ENCODE measurements around the gene APP. TPM values are rescaled to one million over a fixed set of nuclear protein-coding genes. Genes with fewer than 3 reads are reported as not detected.

APP gene
- total RNA-seq, 2 donors from 2014 or later = 267 to 564 TPM

GRCh38 chr21:25881524-25882376, 288.8 kb downstream of the APP start:
- peak; percentile 38 for DNase-seq (ENCODE audit: low spot score)
- Histone ChIP-seq H3K36me3 (no peaks in the 10 kb centered on the region), H3K9me3 (no peaks in the 10 kb centered on the region), H3K4me1 (replicated peaks) (no peaks in the 10 kb centered on the region), H3K27ac (no peak overlapping the region), H3K27me3 (replicated peaks; ENCODE audit: insufficient read depth) (no peaks in the 10 kb centered on the region), H3K4me3 (no peak overlapping the region)
- intact Hi-C loops (cut with DNase I) = loop anchor here (1.0 to 5.0 kb wide), 2 partner anchors 289 to 836 kb away; partner anchors contain the start of gene APP
- TF ChIP-seq POLR2AphosphoS5 (IDR thresholded peaks at IDR 0.05) (peak; percentile 46), CTCF (IDR thresholded peaks at IDR 0.05) (peak; percentile 86 to 88 (median 86)), POLR2A (IDR thresholded peaks at IDR 0.05) (no peak)
- 61% methylated on average over 17 of the region's 17 CpGs for WGBS

GRCh38 chr21:25879203-25879602, 291.4 kb downstream of the APP start:
- no peaks in the 10 kb centered on the region for H3K27me3 ChIP-seq (replicated peaks; ENCODE audit: insufficient read depth)
- H3K4me1 ChIP-seq (replicated peaks) = no peaks in the 10 kb centered on the region
- intact Hi-C loops (cut with DNase I) = no loop called here
- no peaks in the 10 kb centered on the region for H3K9me3 ChIP-seq
- DNase-seq (ENCODE audit: low spot score) = no peak
- H3K27ac ChIP-seq = no peak overlapping the region
- 92% methylated on average over 3 of the region's 3 CpGs for WGBS
- TF ChIP-seq CTCF (IDR thresholded peaks at IDR 0.05) (no peak), POLR2AphosphoS5 (IDR thresholded peaks at IDR 0.05) (no peak), POLR2A (IDR thresholded peaks at IDR 0.05) (no peak)
- no peak overlapping the region for H3K4me3 ChIP-seq
- H3K36me3 ChIP-seq = no peaks in the 10 kb centered on the region

DNA sequence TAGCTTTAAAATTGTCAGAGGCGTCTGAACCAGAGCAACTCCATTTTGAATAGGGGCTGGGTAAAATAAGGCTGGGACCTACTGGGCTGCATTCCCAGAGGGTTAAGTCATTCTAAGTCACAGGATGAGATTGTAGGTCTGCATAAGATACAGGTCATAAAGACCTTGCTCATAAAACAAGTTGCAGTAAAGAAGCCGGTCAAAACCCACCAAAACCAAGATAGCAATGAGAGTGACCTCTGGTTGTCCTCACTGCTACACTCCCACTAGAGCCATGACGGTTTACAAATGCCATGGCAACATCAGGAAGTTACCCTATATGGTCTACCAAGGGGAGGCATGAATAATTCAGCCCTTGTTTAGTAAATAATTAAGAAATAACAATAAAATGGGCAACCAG, 292.2 kb downstream of the APP start:
- DNase-seq (ENCODE audit: low spot score) = no peak
- TF ChIP-seq CTCF (IDR thresholded peaks at IDR 0.05) = no peak
- no peak for TF ChIP-seq POLR2A (IDR thresholded peaks at IDR 0.05)
- TF ChIP-seq POLR2AphosphoS5 (IDR thresholded peaks at IDR 0.05) = no peak
- H3K4me1 ChIP-seq (replicated peaks) = no peaks in the 10 kb centered on the region
- intact Hi-C loops (cut with DNase I) = no loop called here
- no peaks in the 10 kb centered on the region for H3K9me3 ChIP-seq
- 70% methylated on average over 3 of the region's 3 CpGs for WGBS
- H3K27me3 ChIP-seq (replicated peaks; ENCODE audit: insufficient read depth) = no peaks in the 10 kb centered on the region
- no peak overlapping the region for H3K27ac ChIP-seq
- H3K36me3 ChIP-seq = no peaks in the 10 kb centered on the region
- no peak overlapping the region for H3K4me3 ChIP-seq

DNA sequence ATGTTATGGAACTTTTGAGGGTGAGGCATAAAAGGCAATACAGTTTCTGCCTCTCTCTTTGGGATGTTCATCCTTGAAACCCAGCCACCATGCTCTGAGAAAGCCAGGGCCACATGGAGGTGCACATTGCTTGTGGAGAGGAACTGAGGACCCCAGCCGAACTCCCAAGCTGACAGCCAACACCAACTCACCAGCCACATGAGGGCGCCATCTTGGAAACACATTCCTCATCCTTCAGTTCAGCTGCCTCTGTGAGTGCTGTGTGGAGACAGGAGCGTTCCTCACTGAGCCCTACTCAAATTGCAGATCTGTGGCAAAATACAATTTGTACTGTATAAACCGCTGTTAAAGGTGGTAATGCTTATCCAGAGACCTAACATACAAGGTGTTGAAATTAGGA, 298.3 kb downstream of the APP start:
- no peaks in the 10 kb centered on the region for H3K27me3 ChIP-seq (replicated peaks; ENCODE audit: insufficient read depth)
- no peak overlapping the region for H3K4me3 ChIP-seq
- intact Hi-C loops (cut with DNase I) = no loop called here
- TF ChIP-seq POLR2A (IDR thresholded peaks at IDR 0.05) = no peak
- H3K36me3 ChIP-seq = no peaks in the 10 kb centered on the region
- WGBS = 91% methylated on average over 4 of the region's 4 CpGs
- no peak overlapping the region for H3K27ac ChIP-seq
- H3K9me3 ChIP-seq = no peaks in the 10 kb centered on the region
- no peak for DNase-seq (ENCODE audit: low spot score)
- no peaks in the 10 kb centered on the region for H3K4me1 ChIP-seq (replicated peaks)

GRCh38 chr21:25871566-25871965, 299.0 kb downstream of the APP start:
- Histone ChIP-seq H3K9me3 (no peaks in the 10 kb centered on the region), H3K27ac (no peak overlapping the region), H3K27me3 (replicated peaks; ENCODE audit: insufficient read depth) (no peaks in the 10 kb centered on the region), H3K36me3 (no peaks in the 10 kb centered on the region), H3K4me3 (no peak overlapping the region), H3K4me1 (replicated peaks) (no peaks in the 10 kb centered on the region)
- TF ChIP-seq POLR2AphosphoS5 (IDR thresholded peaks at IDR 0.05) = no peak
- no peak for TF ChIP-seq POLR2A (IDR thresholded peaks at IDR 0.05)
- no peak for TF ChIP-seq CTCF (IDR thresholded peaks at IDR 0.05)
- intact Hi-C loops (cut with DNase I) = no loop called here
- 97% methylated on average over 3 of the region's 3 CpGs for WGBS
- DNase-seq (ENCODE audit: low spot score) = no peak
